BJ (cell line): ENCODE results near the gene PRKD2. TPM values are rescaled to one million over a fixed set of nuclear protein-coding genes. Genes with fewer than 3 reads are reported as not detected.

Experiments
- CTCF ChIA-PET: fragments of 350-600 bp; formaldehyde crosslinking; extraction: SDS; loops from one replicate; lab custom pipeline; 2021; ENCODE audit warnings: antibody characterized with exemption, inconsistent platforms; lab: Yijun Ruan, JAX
- POLR2A ChIA-PET: fragments of 300-600 bp; sonication (Branson Sonifier 250); formaldehyde crosslinking; extraction: SDS; loops from one replicate; lab custom pipeline; 2021; ENCODE audit warnings: antibody characterized with exemption; lab: Charles Lee
- DNase-seq: peaks from one replicate; pipeline ENCODE4 v3.0.0-alpha.2; 2011; ENCODE audit warnings: low read depth
- H3K27me3 ChIP-seq: 2 replicates; pipeline ENCODE4 v1.6.0; 2011; ENCODE audit warnings: low read length; ENCODE audit not compliant: control insufficient read depth, insufficient read depth
- H3K36me3 ChIP-seq: 2 replicates; pipeline ENCODE4 v1.5.1; 2011; ENCODE audit warnings: low read length; ENCODE audit not compliant: control insufficient read depth, insufficient read depth
- H3K4me3 ChIP-seq: 2 replicates; pipeline ENCODE4 v1.5.1; 2011; ENCODE audit warnings: low read depth, mild to moderate bottlenecking, control low read depth, low read length
- CTCF ChIP-seq: IDR thresholded peaks from 2 replicates; pipeline ENCODE4 v1.5.1; 2011; ENCODE audit warnings: low read depth, mild to moderate bottlenecking, control low read depth, inconsistent platforms, low read length, moderate library complexity; ENCODE audit not compliant: insufficient read depth
- polyA plus RNA-seq: library from polyadenylated mRNA; depleted of rRNA; stranded (reverse); fragments of >200 nt; gene quantifications from 2 replicates; pipeline ENCODE4 v1.2.3, GENCODE V29; 2011

Gene PRKD2
- polyA plus RNA-seq, 1 experiment = 19.4 TPM

- Histone ChIP-seq H3K36me3 (no peaks in the 10 kb centered on the region), H3K27me3 (no peaks in the 10 kb centered on the region), H3K4me3 (no peak overlapping the region)
- CTCF ChIA-PET = interaction anchor here (1.8 kb wide), 1 partner anchor 18 kb away, joined by 5 read pairs; no protein-coding TSS in a partner anchor
- no peak for DNase-seq
- POLR2A ChIA-PET = no interaction called here
- TF ChIP-seq CTCF = no peak
These were observed 76.3 kb downstream of the PRKD2 start for GRCh38 chr19:46640656-46641055.

- POLR2A ChIA-PET = interaction anchor here (0.7 kb wide), 1 partner anchor 15 kb away, joined by 3 read pairs; the partner anchor contains the start of gene PTGIR
- H3K27me3 ChIP-seq = no peaks in the 10 kb centered on the region
- CTCF ChIA-PET = interaction anchor here (1.0 to 1.8 kb wide), 2 partner anchors 16 to 17 kb away, joined by 5 to 6 read pairs; no protein-coding TSS in a partner anchor
- H3K36me3 ChIP-seq = no peaks in the 10 kb centered on the region
- no peak for TF ChIP-seq CTCF
- DNase-seq = peak; percentile 59
- H3K4me3 ChIP-seq = peak overlapping the region; percentile 50
These were observed 77.3 kb downstream of the PRKD2 start for GRCh38 chr19:46639358-46640182.

GRCh38 chr19:46637224-46637623 is 79.7 kb downstream of the PRKD2 start:
- ChIA-PET POLR2A (no interaction called here), CTCF (interaction anchor here (0.7 to 3.5 kb wide), 8 partner anchors 13 to 118 kb away, joined by 3 to 30 read pairs (median 5); partner anchors contain the start of gene DACT3)
- Histone ChIP-seq H3K4me3 (no peak overlapping the region), H3K36me3 (no peaks in the 10 kb centered on the region), H3K27me3 (no peaks in the 10 kb centered on the region)
- no peak for DNase-seq
- TF ChIP-seq CTCF = no peak

- no peak within 1 kb of the TSS for H3K4me3 ChIP-seq
These were observed 80.8 kb downstream of the PRKD2 start, which contains the start of gene GNG8 for GRCh38 chr19:46635920-46636761. TSS of gene GNG8 (minus strand) at chr19:46636202. CDS start at chr19:46634682, 1,520 bp downstream.

More at GRCh38 chr19:46635920-46636761, 80.8 kb downstream of the PRKD2 start, which contains the start of gene GNG8:
- no peak for DNase-seq
- CTCF ChIA-PET = interaction anchor here (1.0 to 3.5 kb wide), 4 partner anchors 21 to 36 kb away, joined by 3 to 30 read pairs (median 5); partner anchors contain the start of gene DACT3
- POLR2A ChIA-PET = no interaction called here
- H3K27me3 ChIP-seq = no peaks in the 10 kb centered on the region
- TF ChIP-seq CTCF = no peak
- H3K36me3 ChIP-seq = no peaks in the 10 kb centered on the region
